Measurements from ENCODE around the gene C22orf31.

C22orf31 gene

GRCh38 chr22:29023172-29023796 is 38.3 kb downstream of the C22orf31 start:
- no peak for DNase-seq

DNA sequence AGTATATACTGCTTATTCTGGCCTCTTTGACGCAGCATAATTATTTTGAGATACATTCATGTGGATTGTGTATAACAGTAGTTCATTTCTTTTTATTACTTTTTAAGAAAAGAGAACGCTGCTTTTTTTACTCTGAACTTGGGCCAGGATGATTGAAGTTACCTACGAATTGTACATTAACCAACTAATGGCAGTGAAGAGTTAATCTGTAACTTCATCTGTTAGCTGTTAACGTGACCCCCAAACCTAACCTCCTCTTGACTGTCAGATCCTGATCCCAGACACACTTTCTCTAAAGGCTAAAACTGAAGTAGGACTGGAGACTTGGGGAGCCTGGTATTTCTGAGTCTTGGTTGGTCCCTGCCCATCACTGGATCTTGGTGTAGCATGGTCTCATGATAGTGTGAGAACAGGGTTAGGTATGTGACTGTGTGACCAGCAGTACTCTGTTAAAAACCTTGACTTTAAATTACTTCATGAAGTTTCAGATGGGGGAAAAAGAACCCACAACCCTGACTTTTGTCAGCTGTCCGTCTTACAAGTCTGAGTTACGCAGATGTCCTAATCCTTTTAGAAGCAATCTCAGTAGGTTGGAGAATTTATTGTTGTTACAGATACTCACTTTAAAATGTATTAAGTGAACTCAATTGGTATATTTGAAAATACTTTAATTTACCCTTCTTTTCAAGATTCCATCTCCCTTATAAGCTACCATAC is 39.4 kb downstream of the C22orf31 start:
- no peak for DNase-seq

- no peak for DNase-seq
Observed at GRCh38 chr22:29018293-29019189, 43.1 kb downstream of the C22orf31 start.

DNA sequence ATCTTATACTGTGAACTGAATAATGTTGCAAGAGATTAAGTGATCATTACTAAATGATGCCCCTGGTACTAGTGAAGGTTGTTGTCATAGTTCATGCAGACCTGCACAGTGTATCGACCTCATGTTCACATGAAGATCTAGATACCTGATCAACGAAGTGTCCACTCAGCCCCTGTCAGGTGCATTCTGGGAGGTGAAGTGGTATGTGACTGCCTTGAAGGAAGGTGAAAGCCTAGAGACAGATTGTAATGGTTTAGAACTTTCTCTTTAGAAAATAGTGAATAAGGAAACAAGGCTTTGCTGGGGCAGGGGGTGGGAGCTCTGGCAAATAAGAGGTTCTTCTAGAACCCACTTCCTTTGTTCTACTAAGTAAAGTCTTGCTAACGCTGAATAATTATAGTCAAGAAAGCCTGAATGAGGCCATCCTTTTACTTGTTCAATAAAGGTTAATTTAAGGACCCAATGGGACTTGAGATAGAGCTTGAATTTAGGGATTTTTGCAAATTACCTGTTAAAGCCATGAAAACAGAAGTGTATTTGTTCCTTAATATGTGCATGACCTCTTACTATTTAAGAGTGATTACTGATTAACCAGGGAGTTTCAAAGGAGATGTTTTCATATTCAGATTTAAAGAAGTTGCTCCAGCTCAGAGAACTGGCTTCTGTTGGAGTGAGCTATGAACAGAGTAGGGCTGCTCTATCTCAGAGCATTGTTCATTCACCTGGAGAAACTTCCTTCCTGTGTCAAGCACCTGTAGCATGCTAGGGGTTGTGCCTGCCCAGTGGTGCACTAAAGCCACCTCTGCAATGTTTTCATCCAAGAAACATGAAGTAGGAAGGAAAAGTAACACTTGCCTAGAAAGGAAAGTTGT is 45.3 kb downstream of the C22orf31 start:
- no peak for DNase-seq

GRCh38 chr22:29014773-29015172 is 46.9 kb downstream of the C22orf31 start:
- DNase-seq: no peak

DNA sequence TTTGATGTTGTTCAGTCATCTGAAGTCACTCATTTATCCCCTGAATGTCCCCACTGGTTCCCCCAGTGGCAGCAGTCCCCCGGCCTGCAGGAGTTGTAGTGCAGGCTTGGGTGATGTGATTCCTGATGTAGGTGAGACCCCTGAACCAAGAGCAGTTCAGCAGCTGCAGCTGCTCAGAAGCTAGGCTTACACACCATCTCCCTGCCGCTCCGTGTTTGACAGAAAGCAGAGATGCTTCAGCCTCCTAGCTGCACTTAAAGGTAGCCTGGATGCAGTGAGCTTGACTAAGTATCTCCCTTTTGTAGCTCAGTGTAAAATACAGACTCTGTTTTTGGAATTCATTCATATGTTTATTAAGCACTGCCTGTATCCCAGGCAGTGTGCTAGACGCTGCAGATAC is 47.3 kb downstream of the C22orf31 start:
- DNase-seq: no peak

GRCh38 chr22:29012952-29013351 is 48.7 kb downstream of the C22orf31 start:
- DNase-seq: no peak

GRCh38 chr22:29012101-29012433 is 49.6 kb downstream of the C22orf31 start:
- DNase-seq: no peak

- peak; percentile 41 to 51 for DNase-seq
Observed at GRCh38 chr22:29011240-29012100, 50.2 kb downstream of the C22orf31 start.

GRCh38 chr22:29009148-29009547 is 52.5 kb downstream of the C22orf31 start:
- no peak for DNase-seq
